ENCODE measurements around the gene CHAD. TPM values are rescaled to one million over a fixed set of nuclear protein-coding genes. Genes with fewer than 3 reads are reported as not detected.

The CHAD gene
- total RNA-seq, 1 donor from 2014 or later, result not detected

- ATAC-seq (no peak), DNase-seq (ENCODE audit: low spot score) (no peak)
- intact Hi-C loops (cut with DNase I), result no loop called here
Observed at GRCh38 chr17:50498021-50498874, 29.6 kb upstream of the CHAD start.

GRCh38 chr17:50495918-50496317, 27.2 kb upstream of the CHAD start:
- intact Hi-C loops (cut with DNase I), result no loop called here

GRCh38 chr17:50495217-50495823, 26.6 kb upstream of the CHAD start:
- DNase-seq (ENCODE audit: low spot score) (no peak), ATAC-seq (no peak)
- intact Hi-C loops (cut with DNase I), result no loop called here

More at GRCh38 chr17:50495918-50496317, 27.2 kb upstream of the CHAD start:
- ATAC-seq (no peak), DNase-seq (ENCODE audit: low spot score) (no peak)

- intact Hi-C loops (cut with DNase I), result no loop called here
- ATAC-seq (no peak), DNase-seq (ENCODE audit: low spot score) (no peak)
Observed at GRCh38 chr17:50493744-50494143, 25.1 kb upstream of the CHAD start.

GRCh38 chr17:50492214-50492613, 23.5 kb upstream of the CHAD start:
- no peak for ATAC-seq
- no peak for DNase-seq (ENCODE audit: low spot score)
- intact Hi-C loops (cut with DNase I), result no loop called here

- no peak for DNase-seq (ENCODE audit: low spot score)
Observed at GRCh38 chr17:50491505-50491904, 22.8 kb upstream of the CHAD start.

GRCh38 chr17:50488880-50489279, 20.2 kb upstream of the CHAD start:
- no peak for DNase-seq (ENCODE audit: low spot score)

More at GRCh38 chr17:50491505-50491904, 22.8 kb upstream of the CHAD start:
- peak; percentile 69 for ATAC-seq
- intact Hi-C loops (cut with DNase I), result no loop called here

GRCh38 chr17:50487213-50488096, 18.8 kb upstream of the CHAD start:
- intact Hi-C loops (cut with DNase I), result loop anchor here (10.0 kb wide), 1 partner anchor 127 kb away; no protein-coding TSS in a partner anchor
- no peak for DNase-seq (ENCODE audit: low spot score)

More at GRCh38 chr17:50488880-50489279, 20.2 kb upstream of the CHAD start:
- no peak for ATAC-seq
- intact Hi-C loops (cut with DNase I), result loop anchor here (10.0 kb wide), 1 partner anchor 126 kb away; no protein-coding TSS in a partner anchor

GRCh38 chr17:50484386-50485155, 15.9 kb upstream of the CHAD start:
- DNase-seq (ENCODE audit: low spot score) (no peak), ATAC-seq (no peak)
- intact Hi-C loops (cut with DNase I), result loop anchor here (10.0 kb wide), 1 partner anchor 130 kb away; no protein-coding TSS in a partner anchor

More at GRCh38 chr17:50487213-50488096, 18.8 kb upstream of the CHAD start:
- no peak for ATAC-seq

GRCh38 chr17:50483266-50483665, 14.6 kb upstream of the CHAD start:
- ATAC-seq (no peak), DNase-seq (ENCODE audit: low spot score) (no peak)
- intact Hi-C loops (cut with DNase I), result loop anchor here (10.0 kb wide), 1 partner anchor 132 kb away; no protein-coding TSS in a partner anchor

GRCh38 chr17:50482516-50482915, 13.8 kb upstream of the CHAD start:
- DNase-seq (ENCODE audit: low spot score), result peak; percentile 97
- peak; percentile 89 for ATAC-seq
- intact Hi-C loops (cut with DNase I), result loop anchor here (10.0 kb wide), 1 partner anchor 132 kb away; no protein-coding TSS in a partner anchor

- no peak for DNase-seq (ENCODE audit: low spot score)
- intact Hi-C loops (cut with DNase I), result loop anchor here (10.0 kb wide), 1 partner anchor 133 kb away; no protein-coding TSS in a partner anchor
- peak; percentile 0 for ATAC-seq
Observed at GRCh38 chr17:50482110-50482509, 13.4 kb upstream of the CHAD start.

GRCh38 chr17:50481648-50482047, 13.0 kb upstream of the CHAD start:
- ATAC-seq (no peak), DNase-seq (ENCODE audit: low spot score) (no peak)
- intact Hi-C loops (cut with DNase I), result loop anchor here (10.0 kb wide), 1 partner anchor 133 kb away; no protein-coding TSS in a partner anchor

GRCh38 chr17:50480854-50481490, 12.3 kb upstream of the CHAD start:
- no peak for DNase-seq (ENCODE audit: low spot score)
- intact Hi-C loops (cut with DNase I), result loop anchor here (10.0 kb wide), 1 partner anchor 134 kb away; no protein-coding TSS in a partner anchor
- no peak for ATAC-seq

- DNase-seq (ENCODE audit: low spot score), result no peak
- intact Hi-C loops (cut with DNase I), result loop anchor here (10.0 kb wide), 1 partner anchor 135 kb away; no protein-coding TSS in a partner anchor
- ATAC-seq, result no peak
Observed at GRCh38 chr17:50480142-50480764, 11.6 kb upstream of the CHAD start.

GRCh38 chr17:50479522-50480141, 11.0 kb upstream of the CHAD start:
- intact Hi-C loops (cut with DNase I), result loop anchor here (10.0 kb wide), 1 partner anchor 135 kb away; no protein-coding TSS in a partner anchor
- ATAC-seq (peak; percentile 54), DNase-seq (ENCODE audit: low spot score) (peak; percentile 81)
